ENCODE data around the gene LPAR4. TPM values are rescaled to one million over a fixed set of nuclear protein-coding genes. Genes with fewer than 3 reads are reported as not detected.

LPAR4 gene, protein sequence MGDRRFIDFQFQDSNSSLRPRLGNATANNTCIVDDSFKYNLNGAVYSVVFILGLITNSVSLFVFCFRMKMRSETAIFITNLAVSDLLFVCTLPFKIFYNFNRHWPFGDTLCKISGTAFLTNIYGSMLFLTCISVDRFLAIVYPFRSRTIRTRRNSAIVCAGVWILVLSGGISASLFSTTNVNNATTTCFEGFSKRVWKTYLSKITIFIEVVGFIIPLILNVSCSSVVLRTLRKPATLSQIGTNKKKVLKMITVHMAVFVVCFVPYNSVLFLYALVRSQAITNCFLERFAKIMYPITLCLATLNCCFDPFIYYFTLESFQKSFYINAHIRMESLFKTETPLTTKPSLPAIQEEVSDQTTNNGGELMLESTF
- total RNA-seq (under 1 TPM in 3 of 7 donors, not detected in 4; 0.26 to 0.39 (median 0.28) TPM), polyA plus RNA-seq (under 1 TPM in 1 of 3 donors, not detected in 2; 0.10 TPM)
- long read RNA-seq, donor 1: 0 reads
- long read RNA-seq, donor 2: 0 reads

DNA sequence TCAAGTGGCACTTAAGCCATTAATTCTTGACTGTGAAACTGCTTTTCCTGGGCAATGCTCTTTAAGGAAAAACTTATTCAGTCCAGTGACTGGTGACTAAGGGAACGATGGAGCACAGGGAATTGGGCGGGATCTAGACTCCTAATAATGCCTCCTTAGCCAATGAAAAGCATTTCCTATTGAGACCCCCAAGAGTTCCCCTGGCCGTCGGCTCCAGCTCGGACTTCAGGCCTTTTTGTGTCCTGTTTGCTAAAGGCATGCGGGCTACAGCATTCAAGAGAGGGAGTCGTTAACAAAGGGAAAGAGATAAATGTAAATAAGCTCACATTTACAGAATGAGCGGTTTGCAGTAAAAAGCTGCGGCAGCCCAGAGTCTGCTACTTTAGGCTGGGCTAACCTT, at the start of gene LPAR4:
Gene LPAR4, plus strand, starts transcription at position 232 of the 400 bp plus-strand sequence. CDS start 7,150 bp downstream, outside the sequence.
- TF ChIP-seq, protein P1, sequence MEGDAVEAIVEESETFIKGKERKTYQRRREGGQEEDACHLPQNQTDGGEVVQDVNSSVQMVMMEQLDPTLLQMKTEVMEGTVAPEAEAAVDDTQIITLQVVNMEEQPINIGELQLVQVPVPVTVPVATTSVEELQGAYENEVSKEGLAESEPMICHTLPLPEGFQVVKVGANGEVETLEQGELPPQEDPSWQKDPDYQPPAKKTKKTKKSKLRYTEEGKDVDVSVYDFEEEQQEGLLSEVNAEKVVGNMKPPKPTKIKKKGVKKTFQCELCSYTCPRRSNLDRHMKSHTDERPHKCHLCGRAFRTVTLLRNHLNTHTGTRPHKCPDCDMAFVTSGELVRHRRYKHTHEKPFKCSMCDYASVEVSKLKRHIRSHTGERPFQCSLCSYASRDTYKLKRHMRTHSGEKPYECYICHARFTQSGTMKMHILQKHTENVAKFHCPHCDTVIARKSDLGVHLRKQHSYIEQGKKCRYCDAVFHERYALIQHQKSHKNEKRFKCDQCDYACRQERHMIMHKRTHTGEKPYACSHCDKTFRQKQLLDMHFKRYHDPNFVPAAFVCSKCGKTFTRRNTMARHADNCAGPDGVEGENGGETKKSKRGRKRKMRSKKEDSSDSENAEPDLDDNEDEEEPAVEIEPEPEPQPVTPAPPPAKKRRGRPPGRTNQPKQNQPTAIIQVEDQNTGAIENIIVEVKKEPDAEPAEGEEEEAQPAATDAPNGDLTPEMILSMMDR (IDR thresholded peaks at IDR 0.05 in 8 of 11, conservative IDR thresholded peaks at IDR 0.05 in 3 of 11): no peak
- TF ChIP-seq POLR2A (IDR thresholded peaks at IDR 0.05) (no peak), POLR2AphosphoS5 (IDR thresholded peaks at IDR 0.05) (no peak)
- Histone ChIP-seq H3K4me1 (no peaks in the 10 kb centered on the region), H3K4me3 (peak within 1 kb of the TSS in 1 of 8 donors; percentile 10), H3K27me3 (replicated peaks in 1 of 7) (peaks cover 0 to 15% (median 0%) of the 10 kb centered on the region in 7 donors), H3K9me3 (no peaks in the 10 kb centered on the region), H3K27ac (no peak within 1 kb of the TSS), H3K36me3 (no peaks in the 10 kb centered on the region)
- 47 to 56% (median 51%) methylated on average over 9 of the region's 9 CpGs for WGBS, 5 donors
- DNase-seq: no peak
- intact Hi-C loops (cut with DNase I; ENCODE audit: low total_unique reads): no loop called here

DNA sequence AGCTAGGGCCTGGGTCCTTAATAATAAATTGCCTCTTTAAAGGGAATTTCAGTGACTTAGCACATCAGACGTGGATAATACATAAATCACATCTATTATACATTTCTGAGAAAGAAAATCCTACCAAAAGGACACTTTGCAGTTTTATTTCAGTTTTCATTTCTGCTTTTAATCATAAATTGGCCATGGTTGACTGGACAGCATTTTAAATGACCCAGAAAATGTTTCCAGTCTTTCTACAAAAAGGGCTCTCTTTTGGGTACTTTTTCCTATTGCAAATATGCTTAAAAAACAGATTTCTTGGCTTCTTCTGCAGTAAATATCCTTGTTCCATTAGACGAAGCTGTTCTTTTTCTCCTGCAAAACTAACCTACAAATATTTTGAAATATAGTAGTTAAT, 41.4 kb upstream of the LPAR4 start:
- H3K4me3 ChIP-seq: no peak overlapping the region
- TF ChIP-seq, protein P1 (IDR thresholded peaks at IDR 0.05 in 8 of 11, conservative IDR thresholded peaks at IDR 0.05 in 3 of 11): no peak
- TF ChIP-seq POLR2AphosphoS5 (IDR thresholded peaks at IDR 0.05): no peak
- TF ChIP-seq POLR2A (IDR thresholded peaks at IDR 0.05): no peak

DNA sequence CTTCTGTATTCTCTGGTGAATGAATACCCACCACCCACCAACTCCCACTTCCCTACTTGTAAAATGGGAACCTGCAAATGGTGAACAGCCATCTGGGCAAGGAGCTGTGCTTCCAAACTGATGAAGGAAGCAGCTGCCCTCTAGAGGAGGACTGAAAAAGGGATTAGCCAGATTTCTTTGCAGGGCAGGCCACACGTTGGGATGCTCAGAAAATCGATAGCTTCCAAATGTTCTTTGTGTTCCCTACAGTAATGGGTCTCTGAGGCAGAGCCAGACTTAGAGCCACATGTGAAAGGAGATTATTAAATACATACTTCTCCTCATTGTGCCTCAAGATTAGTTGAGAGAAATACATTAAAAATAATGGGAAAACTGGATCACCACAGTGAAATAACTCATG, 39.3 kb upstream of the LPAR4 start:
- intact Hi-C loops (cut with DNase I; ENCODE audit: low total_unique reads): no loop called here
- no peak overlapping the region for H3K4me3 ChIP-seq
- DNase-seq: no peak
- TF ChIP-seq POLR2A (IDR thresholded peaks at IDR 0.05) (no peak), POLR2AphosphoS5 (IDR thresholded peaks at IDR 0.05) (no peak)
- TF ChIP-seq, protein P1 (IDR thresholded peaks at IDR 0.05 in 8 of 11, conservative IDR thresholded peaks at IDR 0.05 in 3 of 11): peak in 1 of 11 experiments; percentile 9
- H3K4me1 ChIP-seq: no peaks in the 10 kb centered on the region
- WGBS, 5 donors: 23 to 72% (median 39%) methylated on average over 2 of the region's 2 CpGs
- H3K27ac ChIP-seq: no peak overlapping the region
- H3K9me3 ChIP-seq: no peaks in the 10 kb centered on the region
- H3K27me3 ChIP-seq (replicated peaks in 1 of 7): no peaks in the 10 kb centered on the region
- no peaks in the 10 kb centered on the region for H3K36me3 ChIP-seq

More for the DNA sequence above, 41.4 kb upstream of the LPAR4 start:
- Histone ChIP-seq H3K9me3 (no peaks in the 10 kb centered on the region), H3K36me3 (no peaks in the 10 kb centered on the region), H3K27me3 (replicated peaks in 1 of 7) (no peaks in the 10 kb centered on the region), H3K27ac (no peak overlapping the region), H3K4me1 (no peaks in the 10 kb centered on the region)
- no peak for DNase-seq
- 37 to 75% (median 68%) methylated on average over 2 of the region's 2 CpGs for WGBS, 5 donors
- intact Hi-C loops (cut with DNase I; ENCODE audit: low total_unique reads): no loop called here

DNA sequence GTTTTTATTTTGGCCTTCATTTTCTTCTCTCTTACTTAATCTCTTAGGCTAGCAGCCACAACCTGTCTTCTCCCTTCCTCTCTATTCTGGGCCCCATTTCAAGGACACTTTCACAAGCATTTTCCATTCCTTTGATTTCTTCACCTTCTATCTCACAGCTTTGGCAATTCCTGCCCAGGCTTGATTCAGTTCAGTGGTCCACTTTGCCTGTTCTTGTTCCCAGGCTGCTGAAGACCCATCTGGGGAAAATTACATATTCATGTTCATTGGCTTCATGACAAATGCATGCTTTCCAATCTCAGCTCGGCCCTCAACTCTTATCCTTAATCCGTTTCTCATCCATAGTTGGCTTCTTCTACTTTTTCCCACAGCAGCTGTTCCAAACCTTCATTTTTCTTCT, 38.7 kb upstream of the LPAR4 start:
- H3K27me3 ChIP-seq (replicated peaks in 1 of 7): no peaks in the 10 kb centered on the region
- TF ChIP-seq, protein P1 (IDR thresholded peaks at IDR 0.05 in 8 of 11, conservative IDR thresholded peaks at IDR 0.05 in 3 of 11): no peak
- TF ChIP-seq POLR2A (IDR thresholded peaks at IDR 0.05): no peak
- no peak for TF ChIP-seq POLR2AphosphoS5 (IDR thresholded peaks at IDR 0.05)
- 65 to 100% (median 86%) methylated on average over 2 of the region's 2 CpGs for WGBS, 5 donors
- H3K27ac ChIP-seq: no peak overlapping the region
- intact Hi-C loops (cut with DNase I; ENCODE audit: low total_unique reads): no loop called here
- DNase-seq: no peak
- H3K4me3 ChIP-seq: no peak overlapping the region
- no peaks in the 10 kb centered on the region for H3K4me1 ChIP-seq
- H3K36me3 ChIP-seq: no peaks in the 10 kb centered on the region
- no peaks in the 10 kb centered on the region for H3K9me3 ChIP-seq
